OCI-LY1 (cell line): ENCODE measurements around the gene TNFSF4.

ENCODE experiments used
- CTCF ChIP-seq: fragments of 200-600 bp; sonication (generic), shearing (Covaris generic); IDR thresholded peaks from 2 replicates; pipeline ENCODE4 v1.5.1; 2017; ENCODE audit warnings: mild to moderate bottlenecking, antibody characterized with exemption, low read length, moderate library complexity, mixed read lengths
- EZH2 ChIP-seq: fragments of 200-600 bp; sonication (generic), shearing (Covaris generic); IDR thresholded peaks from 2 replicates; pipeline ENCODE4 v1.8.0; 2017; ENCODE audit warnings: borderline replicate concordance, mixed run types, mild to moderate bottlenecking, antibody characterized with exemption, low read length, moderate library complexity, mixed read lengths

GRCh38 chr1:173224280-173224892, 17.3 kb upstream of the TNFSF4 start:
- TF ChIP-seq CTCF: no peak
- TF ChIP-seq EZH2: no peak
